Measurements from ENCODE around the gene CYS1.

The CYS1 gene

GRCh38 chr2:10028988-10029874 is 51.0 kb downstream of the CYS1 start:
- TF ChIP-seq, protein P1, sequence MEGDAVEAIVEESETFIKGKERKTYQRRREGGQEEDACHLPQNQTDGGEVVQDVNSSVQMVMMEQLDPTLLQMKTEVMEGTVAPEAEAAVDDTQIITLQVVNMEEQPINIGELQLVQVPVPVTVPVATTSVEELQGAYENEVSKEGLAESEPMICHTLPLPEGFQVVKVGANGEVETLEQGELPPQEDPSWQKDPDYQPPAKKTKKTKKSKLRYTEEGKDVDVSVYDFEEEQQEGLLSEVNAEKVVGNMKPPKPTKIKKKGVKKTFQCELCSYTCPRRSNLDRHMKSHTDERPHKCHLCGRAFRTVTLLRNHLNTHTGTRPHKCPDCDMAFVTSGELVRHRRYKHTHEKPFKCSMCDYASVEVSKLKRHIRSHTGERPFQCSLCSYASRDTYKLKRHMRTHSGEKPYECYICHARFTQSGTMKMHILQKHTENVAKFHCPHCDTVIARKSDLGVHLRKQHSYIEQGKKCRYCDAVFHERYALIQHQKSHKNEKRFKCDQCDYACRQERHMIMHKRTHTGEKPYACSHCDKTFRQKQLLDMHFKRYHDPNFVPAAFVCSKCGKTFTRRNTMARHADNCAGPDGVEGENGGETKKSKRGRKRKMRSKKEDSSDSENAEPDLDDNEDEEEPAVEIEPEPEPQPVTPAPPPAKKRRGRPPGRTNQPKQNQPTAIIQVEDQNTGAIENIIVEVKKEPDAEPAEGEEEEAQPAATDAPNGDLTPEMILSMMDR (IDR thresholded peaks at IDR 0.05; ENCODE audit: borderline replicate concordance, control extremely low read depth, extremely low read depth, insufficient read depth, missing control alignments), result no peak
- in situ Hi-C loops (cut with MboI; ENCODE audit: low sequenced_read_pairs, unreplicated experiment), result no loop called here
- peak; percentile 90 for DNase-seq (ENCODE audit: low spot score)

- TF ChIP-seq, protein P1 (IDR thresholded peaks at IDR 0.05; ENCODE audit: borderline replicate concordance, control extremely low read depth, extremely low read depth, insufficient read depth, missing control alignments), result no peak
- no peak for DNase-seq (ENCODE audit: low spot score)
- in situ Hi-C loops (cut with MboI; ENCODE audit: low sequenced_read_pairs, unreplicated experiment), result no loop called here
These were observed 51.7 kb downstream of the CYS1 start for GRCh38 chr2:10028407-10028987.

- in situ Hi-C loops (cut with MboI; ENCODE audit: low sequenced_read_pairs, unreplicated experiment), result no loop called here
- DNase-seq (ENCODE audit: low spot score), result no peak
- TF ChIP-seq, protein P1 (IDR thresholded peaks at IDR 0.05; ENCODE audit: borderline replicate concordance, control extremely low read depth, extremely low read depth, insufficient read depth, missing control alignments), result no peak
These were observed 52.4 kb downstream of the CYS1 start for GRCh38 chr2:10027660-10028330.

DNA sequence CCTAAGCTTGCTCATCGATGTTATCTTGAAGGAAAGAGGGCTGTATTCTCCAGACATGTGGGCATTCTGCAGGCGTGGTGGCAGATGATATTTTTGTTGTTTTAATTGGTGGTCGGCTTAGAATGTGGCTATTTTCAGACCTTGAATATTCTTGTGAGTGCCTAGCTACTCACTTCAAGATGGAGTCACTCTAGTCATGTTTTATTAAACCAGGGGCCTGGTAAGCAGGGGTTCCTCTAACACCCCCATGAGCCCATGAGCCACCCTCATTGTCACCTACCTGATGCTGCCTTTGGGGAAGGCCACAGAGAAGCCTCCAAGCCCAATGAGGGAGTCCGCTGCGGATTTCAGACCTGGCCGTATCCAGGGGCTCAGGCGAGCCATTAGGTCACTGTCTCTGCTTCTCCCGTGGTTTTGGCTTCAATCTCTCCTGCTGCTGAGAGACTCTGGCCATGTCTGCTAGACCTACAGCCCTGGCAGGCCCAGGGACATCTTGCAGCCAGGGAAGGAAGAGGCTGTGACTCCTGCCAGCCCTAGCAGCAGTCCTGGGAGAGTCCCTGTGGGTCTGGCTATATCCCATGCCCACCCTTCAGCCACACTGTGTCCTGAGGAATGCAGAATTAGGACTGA is 53.2 kb downstream of the CYS1 start:
- TF ChIP-seq, protein P1 (IDR thresholded peaks at IDR 0.05; ENCODE audit: borderline replicate concordance, control extremely low read depth, extremely low read depth, insufficient read depth, missing control alignments), result no peak
- in situ Hi-C loops (cut with MboI; ENCODE audit: low sequenced_read_pairs, unreplicated experiment), result no loop called here
- DNase-seq (ENCODE audit: low spot score), result no peak

DNA sequence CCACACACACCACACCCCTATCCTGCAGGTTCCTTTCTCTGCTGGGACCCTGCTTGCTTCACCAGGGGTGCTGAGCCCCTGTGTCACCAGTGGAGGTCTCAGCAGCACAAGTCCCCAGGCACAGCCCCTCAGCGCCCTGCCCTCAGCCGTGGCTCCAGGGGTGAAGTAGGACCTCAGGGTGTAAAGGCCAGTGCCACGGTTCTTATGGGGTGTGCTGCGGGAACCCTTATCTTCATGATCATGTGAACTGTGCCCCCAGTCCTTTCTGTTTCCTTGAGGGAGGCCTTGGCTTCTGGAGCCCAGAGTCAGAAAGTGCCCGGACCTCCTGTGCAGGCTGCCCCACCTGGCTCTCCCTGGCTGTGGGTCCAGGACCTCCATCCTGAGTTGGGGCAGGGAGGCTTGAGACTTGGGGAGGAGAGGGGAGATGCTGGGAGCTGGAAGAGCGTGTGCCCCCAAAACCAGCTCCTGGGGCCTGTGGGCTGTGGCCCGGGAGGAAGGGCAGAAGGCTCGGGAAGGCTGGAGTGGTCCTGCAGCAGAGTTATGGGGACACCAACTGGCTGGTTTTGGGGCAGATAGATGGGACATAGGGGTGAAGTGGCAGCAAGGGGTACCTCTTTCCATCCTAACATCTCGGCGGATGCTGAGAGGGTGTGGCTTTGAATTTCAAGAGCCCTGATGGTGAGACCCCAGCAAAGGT is 57.1 kb downstream of the CYS1 start:
- TF ChIP-seq, protein P1 (IDR thresholded peaks at IDR 0.05; ENCODE audit: borderline replicate concordance, control extremely low read depth, extremely low read depth, insufficient read depth, missing control alignments), result no peak
- DNase-seq (ENCODE audit: low spot score), result no peak
- in situ Hi-C loops (cut with MboI; ENCODE audit: low sequenced_read_pairs, unreplicated experiment), result no loop called here

DNA sequence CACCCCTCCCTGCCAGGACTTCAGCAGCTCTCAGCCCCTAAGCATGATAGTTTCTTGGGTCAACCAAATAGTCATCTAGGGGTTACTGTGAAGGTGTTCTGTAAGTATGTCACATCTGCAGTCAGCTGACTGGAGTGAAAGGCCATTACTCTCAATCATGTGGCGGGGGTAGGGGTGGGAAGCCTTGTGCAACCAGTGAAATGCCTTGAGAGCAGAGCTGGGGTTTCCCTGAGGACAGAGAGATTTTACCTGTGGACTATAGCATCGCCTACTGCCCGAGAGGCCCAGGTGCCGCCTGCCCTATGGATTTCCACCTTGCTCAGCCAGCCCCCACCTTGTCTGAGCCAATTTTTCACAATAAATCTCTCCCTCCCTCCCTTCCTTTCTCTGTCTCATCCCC is 57.8 kb downstream of the CYS1 start:
- in situ Hi-C loops (cut with MboI; ENCODE audit: low sequenced_read_pairs, unreplicated experiment), result no loop called here
- DNase-seq (ENCODE audit: low spot score), result no peak
- TF ChIP-seq, protein P1 (IDR thresholded peaks at IDR 0.05; ENCODE audit: borderline replicate concordance, control extremely low read depth, extremely low read depth, insufficient read depth, missing control alignments), result no peak
